Sigmoid colon (tissue), 7 donors: ENCODE measurements around the gene SORCS2. TPM values are rescaled to one million over a fixed set of nuclear protein-coding genes. Genes with fewer than 3 reads are reported as not detected.
"Not testable (repeated sequence)": the region's sequence is repeated elsewhere in the genome, so short reads cannot be mapped to it uniquely, and the experiment has no call there.

ENCODE experiments used
- DNase-seq: peaks from one replicate; pipeline ENCODE4 v3.0.0-alpha.2; 2019
- H3K27ac ChIP-seq, 4 donors: fragments of 200-600 bp; sonication (generic); one replicate each; pipeline ENCODE4 v1.5.1; 2016 to 2019; ENCODE audit warnings: mild to moderate bottlenecking in 1 of 4
- H3K27me3 ChIP-seq, 3 donors: fragments of 200-600 bp; sonication (generic); one replicate each; pipeline ENCODE4 v1.5.1; 2019; ENCODE audit warnings: mild to moderate bottlenecking in 1 of 3
- H3K36me3 ChIP-seq, 4 donors: fragments of 200-600 bp; sonication (generic); one replicate each; pipeline ENCODE4 v1.5.1; 2016 to 2019
- H3K4me1 ChIP-seq, 4 donors: fragments of 200-600 bp; sonication (generic); one replicate each; pipeline ENCODE4 v1.5.1; 2017 to 2019
- H3K4me3 ChIP-seq, 4 donors: fragments of 200-600 bp; sonication (generic); one replicate each; pipeline ENCODE4 v1.5.1; 2017 to 2019; ENCODE audit warnings: mild to moderate bottlenecking in 2 of 4, moderate library complexity in 1 of 4
- H3K9me3 ChIP-seq, 4 donors: fragments of 200-600 bp in 3 of 4; sonication (generic) in 3 of 4; one replicate each; pipeline versions ENCODE4 v1.5.1 to v1.6.1; 2013 to 2019
- CTCF ChIP-seq, 4 experiments: fragments of 450-650 bp in 3 of 4; fragments of 200-600 bp in 1 of 4; IDR thresholded peaks; one replicate each; pipeline ENCODE4 v1.5.1; 2016 to 2019; ENCODE audit warnings: antibody characterized with exemption in 4 of 4, mild to moderate bottlenecking in 3 of 4, moderate library complexity in 2 of 4
- EP300 ChIP-seq, 4 donors: sonication (generic); formaldehyde crosslinking; IDR thresholded peaks; one replicate each; pipeline ENCODE4 v1.6.1; 2017; ENCODE audit warnings: antibody characterized with exemption in 4 of 4
- POLR2A ChIP-seq, 2 donors: fragments of 450-650 bp; IDR thresholded peaks; one replicate each; pipeline ENCODE4 v1.6.1; 2016; ENCODE audit warnings: antibody characterized with exemption in 2 of 2, mild to moderate bottlenecking in 2 of 2, moderate library complexity in 2 of 2
- POLR2AphosphoS5 ChIP-seq, 4 donors: sonication (generic); formaldehyde crosslinking; IDR thresholded peaks; one replicate each; pipeline ENCODE4 v1.6.1; 2017; ENCODE audit warnings: antibody characterized with exemption in 4 of 4
- WGBS, 2 donors: extraction: QIAGEN DNeasy Blood & Tissue Kit; methylation state at CpG; one replicate each; pipeline ENCODE4 v1.1.7; 2013; 5-methylcytosine and 5-hydroxymethylcytosine counted together
- intact Hi-C: fragments of 100-400 bp; cut with DNase I; formaldehyde crosslinking; loops from one replicate; pipeline ENCODE4 v1.15.1; 2023
- polyA plus RNA-seq, 3 donors: library from polyadenylated mRNA; stranded (reverse); fragments of 200-250 nt; gene quantifications; one replicate each; pipeline ENCODE4 v1.2.3, GENCODE V29; 2013
- total RNA-seq, 4 donors: library from RNA; depleted of rRNA; stranded (reverse); fragments of >200 nt; gene quantifications; one replicate each; pipeline ENCODE4 v1.1.0, GENCODE V29; 2016
- donor health status: healthy with polysubstance abuse.
- donor health status: Bipolar disorder and iron deficiency.
- donor health status: healthy.

SORCS2 gene
- total and polyA plus RNA-seq, 7 donors: 1.8 to 6.4 (median 3.9) TPM; not detected in 2

- TF ChIP-seq EP300 (IDR thresholded peaks at IDR 0.05) (no peak), POLR2A (IDR thresholded peaks at IDR 0.05) (no peak), POLR2AphosphoS5 (IDR thresholded peaks at IDR 0.05) (no peak), CTCF (IDR thresholded peaks at IDR 0.05) (no peak)
- H3K36me3 ChIP-seq: no peaks in the 10 kb centered on the region
- H3K27me3 ChIP-seq: no peaks in the 10 kb centered on the region
- peaks cover 0 to 35% (median 32%) of the 10 kb centered on the region in 4 donors for H3K4me1 ChIP-seq
- 89 to 90% methylated on average over 4 of the region's 4 CpGs for whole genome bisulfite sequencing, 2 donors
- peak overlapping the region in 1 of 4 donors; percentile 14 for H3K27ac ChIP-seq
- no peak for DNase-seq
- no peak overlapping the region for H3K4me3 ChIP-seq
- intact Hi-C loops: no loop called here
- peaks cover 0 to 3% (median 0%) of the 10 kb centered on the region in 4 donors for H3K9me3 ChIP-seq
Observed at GRCh38 chr4:7210824-7211223, 18.5 kb downstream of the SORCS2 start.

GRCh38 chr4:7212101-7212674, 19.9 kb downstream of the SORCS2 start:
- 73 to 76% methylated on average over 6 of the region's 6 CpGs for WGBS, 2 donors
- peaks cover 0 to 3% (median 0%) of the 10 kb centered on the region in 4 donors for H3K9me3 ChIP-seq
- TF ChIP-seq EP300 (IDR thresholded peaks at IDR 0.05) (no peak), POLR2A (IDR thresholded peaks at IDR 0.05) (no peak), CTCF (IDR thresholded peaks at IDR 0.05) (no peak), POLR2AphosphoS5 (IDR thresholded peaks at IDR 0.05) (no peak)
- no peak overlapping the region for H3K4me3 ChIP-seq
- H3K4me1 ChIP-seq: peaks cover 0 to 22% (median 19%) of the 10 kb centered on the region in 4 donors
- H3K27me3 ChIP-seq: no peaks in the 10 kb centered on the region
- no peaks in the 10 kb centered on the region for H3K36me3 ChIP-seq
- H3K27ac ChIP-seq: no peak overlapping the region
- DNase-seq: no peak
- intact Hi-C loops: no loop called here

GRCh38 chr4:7212921-7213320, 20.6 kb downstream of the SORCS2 start:
- no peak for DNase-seq
- Histone ChIP-seq H3K4me1 (peaks cover 0 to 17% (median 13%) of the 10 kb centered on the region in 4 donors), H3K9me3 (peaks cover 0 to 3% (median 0%) of the 10 kb centered on the region in 4 donors), H3K36me3 (no peaks in the 10 kb centered on the region), H3K27me3 (no peaks in the 10 kb centered on the region), H3K4me3 (no peak overlapping the region), H3K27ac (no peak overlapping the region)
- WGBS, 2 donors: 34 to 61% methylated on average over 6 of the region's 6 CpGs
- intact Hi-C loops: no loop called here
- TF ChIP-seq CTCF (IDR thresholded peaks at IDR 0.05) (no peak), POLR2AphosphoS5 (IDR thresholded peaks at IDR 0.05) (no peak), EP300 (IDR thresholded peaks at IDR 0.05) (no peak), POLR2A (IDR thresholded peaks at IDR 0.05) (no peak)

GRCh38 chr4:7213807-7214206, 21.5 kb downstream of the SORCS2 start:
- Histone ChIP-seq H3K4me1 (peaks cover 0 to 11% (median 4%) of the 10 kb centered on the region in 4 donors), H3K27ac (no peak overlapping the region), H3K36me3 (no peaks in the 10 kb centered on the region), H3K9me3 (peaks cover 0 to 3% (median 0%) of the 10 kb centered on the region in 4 donors), H3K4me3 (no peak overlapping the region), H3K27me3 (no peaks in the 10 kb centered on the region)
- TF ChIP-seq POLR2AphosphoS5 (IDR thresholded peaks at IDR 0.05) (no peak), EP300 (IDR thresholded peaks at IDR 0.05) (no peak), POLR2A (IDR thresholded peaks at IDR 0.05) (no peak), CTCF (IDR thresholded peaks at IDR 0.05) (no peak)
- WGBS, 2 donors: 90 to 92% methylated on average over 2 of the region's 2 CpGs
- DNase-seq: no peak
- intact Hi-C loops: no loop called here

GRCh38 chr4:7214359-7214758, 22.0 kb downstream of the SORCS2 start:
- H3K27ac ChIP-seq: no peak overlapping the region
- H3K4me3 ChIP-seq: no peak overlapping the region
- no peak for DNase-seq
- H3K27me3 ChIP-seq: no peaks in the 10 kb centered on the region
- TF ChIP-seq POLR2AphosphoS5 (IDR thresholded peaks at IDR 0.05): no peak
- TF ChIP-seq POLR2A (IDR thresholded peaks at IDR 0.05): no peak
- TF ChIP-seq CTCF (IDR thresholded peaks at IDR 0.05): no peak
- no peak for TF ChIP-seq EP300 (IDR thresholded peaks at IDR 0.05)
- 75 to 91% methylated on average over 2 of the region's 2 CpGs for WGBS, 2 donors
- peaks cover 0 to 8% (median under 1%) of the 10 kb centered on the region in 4 donors for H3K4me1 ChIP-seq
- peaks cover 0 to 3% (median 0%) of the 10 kb centered on the region in 4 donors for H3K9me3 ChIP-seq
- intact Hi-C loops: no loop called here
- H3K36me3 ChIP-seq: no peaks in the 10 kb centered on the region

GRCh38 chr4:7215187-7215586, 22.8 kb downstream of the SORCS2 start:
- DNase-seq, H3K4me3 ChIP-seq, H3K27me3 ChIP-seq, intact Hi-C loops, H3K36me3 ChIP-seq, H3K27ac ChIP-seq, H3K4me1 ChIP-seq, H3K9me3 ChIP-seq: not testable (repeated sequence)
- 87 to 96% methylated on average over 29 of the region's 29 CpGs for WGBS, 2 donors
